Activated CD4-positive, alpha-beta T cell treated with anti-CD3 and anti-CD28 coated beads, Interleukin-2, amount 10 ng/mL, durations not matched to agents 7 days and 5 days (primary cell): ENCODE data around the gene SLC7A9. TPM values are rescaled to one million over a fixed set of nuclear protein-coding genes. Genes with fewer than 3 reads are reported as not detected.

Experiments
- CTCF ChIA-PET: fragments of 350-600 bp; sonication (Branson Sonifier 250); formaldehyde crosslinking; loops from one replicate; lab custom pipeline; 2021; ENCODE audit warnings: antibody characterized with exemption; lab: Charles Lee
- POLR2A ChIA-PET: fragments of 350-600 bp; sonication (Branson Sonifier 250); formaldehyde crosslinking; loops from one replicate; lab custom pipeline; 2021; ENCODE audit warnings: antibody characterized with exemption; lab: Charles Lee
- DNase-seq: peaks from one replicate; pipeline ENCODE4 v3.0.0-alpha.2; 2020
- H3K27ac Mint-ChIP-seq: one replicate; pipeline ENCODE4 v1.8.0; 2021; ENCODE audit warnings: mild to moderate bottlenecking, moderate library complexity, mixed read lengths
- H3K27me3 Mint-ChIP-seq: one replicate; pipeline ENCODE4 v1.8.0; 2021; ENCODE audit warnings: mixed read lengths
- H3K36me3 Mint-ChIP-seq: one replicate; pipeline ENCODE4 v1.8.0; 2021; ENCODE audit warnings: low read depth, mixed read lengths
- H3K4me1 Mint-ChIP-seq: one replicate; pipeline ENCODE4 v1.8.0; 2021; ENCODE audit warnings: mixed read lengths
- H3K4me3 Mint-ChIP-seq: one replicate; pipeline ENCODE4 v1.8.0; 2021; ENCODE audit warnings: mild to moderate bottlenecking, moderate library complexity, mixed read lengths
- H3K9me3 Mint-ChIP-seq: one replicate; pipeline ENCODE4 v1.8.0; 2021; ENCODE audit warnings: mixed read lengths
- total RNA-seq, 2 experiments: library from RNA; stranded (reverse); gene quantifications; one replicate each; pipeline ENCODE4 v1.2.3, GENCODE V29; 2021

SLC7A9 gene
- total RNA-seq, 2 experiments from 2014 or later, result 0.27 to 0.45 TPM

DNA sequence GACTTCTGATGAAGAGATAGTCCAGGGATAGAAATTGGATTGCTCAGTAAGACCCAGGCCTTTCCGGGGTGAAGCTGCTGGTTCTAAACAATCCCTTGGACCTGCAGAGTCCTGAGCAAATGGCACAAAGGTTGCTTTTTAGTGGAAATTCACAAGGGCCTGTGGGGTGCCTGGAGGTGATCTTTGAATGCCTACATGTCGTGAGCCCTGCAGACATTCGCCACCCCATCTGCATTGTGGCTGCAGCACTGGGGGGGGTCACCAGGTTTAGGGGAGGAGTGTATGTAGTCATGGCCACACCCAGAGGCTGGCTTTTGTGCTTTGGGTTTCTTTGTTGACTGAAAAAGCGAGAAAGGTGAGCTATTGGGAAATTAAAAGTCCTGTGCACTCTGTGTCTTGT is 41.4 kb downstream of the SLC7A9 start:
- CTCF ChIA-PET, result no interaction called here
- POLR2A ChIA-PET, result no interaction called here
- no peaks in the 10 kb centered on the region for H3K9me3 Mint-ChIP-seq

DNA sequence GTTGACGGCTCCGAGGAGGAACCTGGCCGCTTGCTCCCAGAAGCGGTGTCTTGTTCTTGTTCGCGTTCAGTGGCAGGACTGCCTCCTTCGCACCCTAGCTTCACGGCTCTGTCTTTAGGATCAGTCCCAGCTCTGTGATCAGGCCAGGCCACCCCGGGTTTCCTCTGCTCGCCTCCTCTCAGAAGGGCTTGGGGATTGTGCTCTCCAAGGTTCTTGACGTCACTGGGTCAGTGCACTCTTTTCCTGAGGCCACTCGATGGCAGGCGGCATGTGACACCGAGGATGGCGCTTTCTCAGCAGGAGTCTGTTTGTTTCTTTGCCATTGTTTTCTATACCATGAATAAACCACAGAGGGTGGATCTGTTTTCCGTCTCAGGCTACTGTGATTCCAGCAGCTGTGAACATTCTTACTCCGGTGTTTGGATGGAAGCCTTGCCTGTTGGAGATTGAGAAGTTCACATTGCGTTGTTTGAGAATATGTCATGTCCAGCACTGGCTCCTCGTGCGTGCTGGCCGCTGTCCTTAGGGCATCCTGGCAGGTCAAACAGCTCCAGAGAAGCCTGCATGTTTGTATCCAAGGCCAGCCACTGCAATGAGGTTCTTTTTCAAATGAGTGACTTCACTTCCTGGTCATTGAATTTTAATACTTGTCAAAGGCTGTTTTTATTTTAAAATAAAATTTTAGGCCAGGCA is 44.5 kb downstream of the SLC7A9 start:
- Mint-ChIP-seq H3K4me1 (peaks cover 3% of the 10 kb centered on the region), H3K4me3 (no peak overlapping the region), H3K36me3 (no peaks in the 10 kb centered on the region), H3K9me3 (no peaks in the 10 kb centered on the region), H3K27me3 (peaks cover 14% of the 10 kb centered on the region), H3K27ac (no peak overlapping the region)
- DNase-seq, result no peak
- POLR2A ChIA-PET, result no interaction called here
- CTCF ChIA-PET, result no interaction called here

More for the DNA sequence above, 41.4 kb downstream of the SLC7A9 start:
- Mint-ChIP-seq H3K27ac (no peak overlapping the region), H3K4me1 (peaks cover 3% of the 10 kb centered on the region), H3K36me3 (no peaks in the 10 kb centered on the region), H3K27me3 (peaks cover 14% of the 10 kb centered on the region), H3K4me3 (no peak overlapping the region)
- no peak for DNase-seq

GRCh38 chr19:32824191-32824751 is 45.3 kb downstream of the SLC7A9 start:
- ChIA-PET POLR2A (no interaction called here), CTCF (no interaction called here)
- Mint-ChIP-seq H3K9me3 (no peaks in the 10 kb centered on the region), H3K27ac (no peak overlapping the region), H3K4me1 (peaks cover 9% of the 10 kb centered on the region), H3K27me3 (peaks cover 16% of the 10 kb centered on the region), H3K36me3 (no peaks in the 10 kb centered on the region), H3K4me3 (no peak overlapping the region)
- no peak for DNase-seq

DNA sequence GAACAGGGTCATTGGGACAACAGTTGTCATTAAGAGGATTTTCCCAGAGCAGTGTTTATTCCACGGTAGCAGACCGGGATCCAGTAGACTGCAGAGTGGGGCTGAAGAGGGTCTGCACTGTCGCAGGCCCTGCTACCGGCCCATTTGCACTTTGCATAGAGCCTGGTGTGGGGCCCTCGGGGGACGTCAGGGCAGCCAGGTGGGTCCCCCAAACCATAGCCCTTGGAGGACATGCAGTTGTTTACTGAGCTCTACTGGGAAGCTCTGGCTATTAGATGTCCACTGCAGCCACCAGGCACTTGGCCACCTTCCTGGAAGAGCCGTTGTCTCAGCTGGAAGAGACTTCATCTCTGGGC is 45.8 kb downstream of the SLC7A9 start:
- Mint-ChIP-seq H3K4me1 (peaks cover 6% of the 10 kb centered on the region), H3K9me3 (no peaks in the 10 kb centered on the region), H3K4me3 (no peak overlapping the region), H3K36me3 (no peaks in the 10 kb centered on the region), H3K27ac (no peak overlapping the region), H3K27me3 (peaks cover 16% of the 10 kb centered on the region)
- CTCF ChIA-PET, result interaction anchor here (1.0 kb wide), 1 partner anchor 20 kb away, joined by 3 read pairs; no protein-coding TSS in a partner anchor
- no peak for DNase-seq
- POLR2A ChIA-PET, result no interaction called here

GRCh38 chr19:32822916-32823746 is 46.4 kb downstream of the SLC7A9 start:
- no peak for DNase-seq
- H3K27ac Mint-ChIP-seq, result no peak overlapping the region
- no peaks in the 10 kb centered on the region for H3K36me3 Mint-ChIP-seq
- CTCF ChIA-PET, result interaction anchor here (1.0 kb wide), 1 partner anchor 19 kb away, joined by 3 read pairs; no protein-coding TSS in a partner anchor
- POLR2A ChIA-PET, result no interaction called here
- no peak overlapping the region for H3K4me3 Mint-ChIP-seq
- no peaks in the 10 kb centered on the region for H3K9me3 Mint-ChIP-seq
- peaks cover 16% of the 10 kb centered on the region for H3K27me3 Mint-ChIP-seq
- peaks cover 6% of the 10 kb centered on the region for H3K4me1 Mint-ChIP-seq

GRCh38 chr19:32819419-32820400 is 49.9 kb downstream of the SLC7A9 start:
- Mint-ChIP-seq H3K9me3 (no peaks in the 10 kb centered on the region), H3K4me3 (no peak overlapping the region), H3K4me1 (peaks cover 6% of the 10 kb centered on the region), H3K36me3 (no peaks in the 10 kb centered on the region), H3K27ac (peak overlapping the region; percentile 42), H3K27me3 (peaks cover 9% of the 10 kb centered on the region)
- ChIA-PET POLR2A (no interaction called here), CTCF (interaction anchor here (0.5 to 0.6 kb wide), 2 partner anchors 112 to 257 kb away, joined by 4 read pairs; no protein-coding TSS in a partner anchor)
- DNase-seq, result no peak

GRCh38 chr19:32818536-32818935 is 51.0 kb downstream of the SLC7A9 start:
- H3K9me3 Mint-ChIP-seq, result no peaks in the 10 kb centered on the region
- H3K4me3 Mint-ChIP-seq, result no peak overlapping the region
- CTCF ChIA-PET, result no interaction called here
- no peak for DNase-seq
- no peaks in the 10 kb centered on the region for H3K36me3 Mint-ChIP-seq
- POLR2A ChIA-PET, result no interaction called here
- H3K4me1 Mint-ChIP-seq, result peaks cover 14% of the 10 kb centered on the region
- H3K27me3 Mint-ChIP-seq, result peaks cover 7% of the 10 kb centered on the region
- H3K27ac Mint-ChIP-seq, result no peak overlapping the region

DNA sequence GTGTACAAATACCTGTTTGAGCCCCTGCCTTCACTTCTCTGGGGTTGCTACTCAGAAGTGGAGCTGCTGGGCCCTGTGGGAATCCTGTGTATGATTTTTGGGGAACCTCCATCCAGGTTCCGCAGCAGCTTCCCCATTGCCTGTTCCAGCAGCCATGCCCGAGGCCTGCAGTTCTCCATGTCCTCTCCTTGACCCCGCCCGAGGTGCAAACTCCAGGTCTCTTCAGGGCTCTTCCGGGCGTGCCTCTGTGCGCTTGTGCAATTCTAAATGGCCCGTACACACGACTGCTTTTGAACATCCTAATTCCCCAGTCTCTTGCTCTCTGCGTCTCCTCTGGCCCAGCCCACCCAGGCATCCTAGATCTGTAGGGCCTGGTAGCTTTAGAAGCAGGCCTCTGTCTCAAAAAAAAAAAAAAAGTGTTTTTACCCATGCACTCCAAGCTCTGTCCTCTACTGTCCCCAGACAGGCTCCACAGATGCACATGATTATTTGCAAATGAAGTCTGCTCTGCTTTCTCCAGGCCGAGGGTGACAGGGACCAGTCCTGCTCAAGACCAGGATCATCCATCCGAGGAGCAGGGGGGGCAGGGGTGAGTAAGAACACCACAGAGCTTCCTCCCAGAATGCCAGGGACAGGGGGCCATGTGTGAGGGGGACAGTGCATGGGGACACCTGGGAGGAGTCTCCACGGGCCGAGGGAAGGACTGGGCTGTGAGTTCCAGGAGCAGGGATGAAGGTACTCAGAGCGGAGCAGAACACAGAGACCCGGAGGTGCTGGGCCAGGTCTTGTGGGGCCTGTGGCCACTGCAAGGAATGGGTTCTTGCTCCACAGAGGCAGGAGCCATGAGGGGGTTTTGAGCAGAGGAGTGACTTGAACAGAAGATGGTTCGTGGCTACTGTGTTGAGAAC is 51.7 kb downstream of the SLC7A9 start:
- peaks cover 15% of the 10 kb centered on the region for H3K4me1 Mint-ChIP-seq
- H3K9me3 Mint-ChIP-seq, result no peaks in the 10 kb centered on the region
- no peak overlapping the region for H3K4me3 Mint-ChIP-seq
- no peak overlapping the region for H3K27ac Mint-ChIP-seq
- ChIA-PET POLR2A (no interaction called here), CTCF (interaction anchor here (0.6 to 0.8 kb wide), 2 partner anchors 12 to 47 kb away, joined by 3 read pairs; no protein-coding TSS in a partner anchor)
- no peaks in the 10 kb centered on the region for H3K36me3 Mint-ChIP-seq
- peaks cover 4% of the 10 kb centered on the region for H3K27me3 Mint-ChIP-seq
- DNase-seq, result no peak

- POLR2A ChIA-PET, result no interaction called here
- H3K4me1 Mint-ChIP-seq, result peaks cover 15% of the 10 kb centered on the region
Observed at GRCh38 chr19:32816555-32817099, 52.9 kb downstream of the SLC7A9 start.

GRCh38 chr19:32814624-32815023 is 54.9 kb downstream of the SLC7A9 start:
- ChIA-PET CTCF (no interaction called here), POLR2A (no interaction called here)
- H3K27me3 Mint-ChIP-seq, result peaks cover 2% of the 10 kb centered on the region
- no peaks in the 10 kb centered on the region for H3K36me3 Mint-ChIP-seq
- no peak for DNase-seq
- H3K4me3 Mint-ChIP-seq, result no peak overlapping the region
- no peaks in the 10 kb centered on the region for H3K9me3 Mint-ChIP-seq
- peaks cover 16% of the 10 kb centered on the region for H3K4me1 Mint-ChIP-seq
- H3K27ac Mint-ChIP-seq, result no peak overlapping the region

More at GRCh38 chr19:32816555-32817099, 52.9 kb downstream of the SLC7A9 start:
- CTCF ChIA-PET, result interaction anchor here (0.9 kb wide), 1 partner anchor 160 kb away, joined by 3 read pairs; no protein-coding TSS in a partner anchor
- no peaks in the 10 kb centered on the region for H3K36me3 Mint-ChIP-seq
- no peak overlapping the region for H3K4me3 Mint-ChIP-seq
- H3K9me3 Mint-ChIP-seq, result no peaks in the 10 kb centered on the region
- no peak overlapping the region for H3K27ac Mint-ChIP-seq
- peaks cover 4% of the 10 kb centered on the region for H3K27me3 Mint-ChIP-seq
- DNase-seq, result no peak

GRCh38 chr19:32813862-32814425 is 55.6 kb downstream of the SLC7A9 start:
- H3K9me3 Mint-ChIP-seq, result no peaks in the 10 kb centered on the region
- ChIA-PET CTCF (no interaction called here), POLR2A (no interaction called here)
- peaks cover 19% of the 10 kb centered on the region for H3K4me1 Mint-ChIP-seq
- H3K27me3 Mint-ChIP-seq, result peaks cover 2% of the 10 kb centered on the region
- H3K4me3 Mint-ChIP-seq, result no peak overlapping the region
- no peak overlapping the region for H3K27ac Mint-ChIP-seq
- DNase-seq, result no peak
- no peaks in the 10 kb centered on the region for H3K36me3 Mint-ChIP-seq
